ENCODE measurements around the gene ABI1.

DNA sequence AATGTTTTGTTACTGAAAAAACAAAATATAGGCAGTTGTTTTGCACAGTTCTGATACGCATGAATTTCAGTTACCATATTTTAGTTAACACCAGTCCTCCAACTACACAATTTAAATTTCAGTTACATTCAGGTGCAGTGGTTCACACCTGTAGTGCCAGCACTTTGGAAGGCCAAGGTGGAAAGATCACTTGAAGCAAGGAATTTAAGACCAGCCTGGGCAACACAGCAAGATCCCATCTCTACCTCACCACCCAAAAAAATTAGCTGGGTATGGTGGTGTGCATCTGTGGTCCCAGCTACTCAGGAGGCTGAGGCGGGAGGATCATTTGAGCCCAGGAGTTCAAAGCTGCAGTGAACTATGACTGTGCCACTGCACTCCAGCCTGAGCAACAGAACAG is 45.3 kb downstream of the ABI1 start:
- no peak for TF ChIP-seq EZH2 (IDR thresholded peaks at IDR 0.05; ENCODE audit: borderline replicate concordance, insufficient read depth, low read depth, low read length, poor library complexity, severe bottlenecking)
- TF ChIP-seq, protein P1, sequence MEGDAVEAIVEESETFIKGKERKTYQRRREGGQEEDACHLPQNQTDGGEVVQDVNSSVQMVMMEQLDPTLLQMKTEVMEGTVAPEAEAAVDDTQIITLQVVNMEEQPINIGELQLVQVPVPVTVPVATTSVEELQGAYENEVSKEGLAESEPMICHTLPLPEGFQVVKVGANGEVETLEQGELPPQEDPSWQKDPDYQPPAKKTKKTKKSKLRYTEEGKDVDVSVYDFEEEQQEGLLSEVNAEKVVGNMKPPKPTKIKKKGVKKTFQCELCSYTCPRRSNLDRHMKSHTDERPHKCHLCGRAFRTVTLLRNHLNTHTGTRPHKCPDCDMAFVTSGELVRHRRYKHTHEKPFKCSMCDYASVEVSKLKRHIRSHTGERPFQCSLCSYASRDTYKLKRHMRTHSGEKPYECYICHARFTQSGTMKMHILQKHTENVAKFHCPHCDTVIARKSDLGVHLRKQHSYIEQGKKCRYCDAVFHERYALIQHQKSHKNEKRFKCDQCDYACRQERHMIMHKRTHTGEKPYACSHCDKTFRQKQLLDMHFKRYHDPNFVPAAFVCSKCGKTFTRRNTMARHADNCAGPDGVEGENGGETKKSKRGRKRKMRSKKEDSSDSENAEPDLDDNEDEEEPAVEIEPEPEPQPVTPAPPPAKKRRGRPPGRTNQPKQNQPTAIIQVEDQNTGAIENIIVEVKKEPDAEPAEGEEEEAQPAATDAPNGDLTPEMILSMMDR (IDR thresholded peaks at IDR 0.05) = no peak

Measured in B cell (primary cell).